GM19099 (cell line): ENCODE measurements around the gene CSH2.
A peak's percentile ranks its signal among the peaks of the same experiment; 100 is the strongest.

Source experiments
- POLR2A ChIP-seq: IDR thresholded peaks from 3 replicates; pipeline ENCODE4 v1.6.1; 2011; ENCODE audit warnings: low read depth; ENCODE audit not compliant: insufficient read length; ENCODE audit errors: extremely low read depth

CSH2 gene

DNA sequence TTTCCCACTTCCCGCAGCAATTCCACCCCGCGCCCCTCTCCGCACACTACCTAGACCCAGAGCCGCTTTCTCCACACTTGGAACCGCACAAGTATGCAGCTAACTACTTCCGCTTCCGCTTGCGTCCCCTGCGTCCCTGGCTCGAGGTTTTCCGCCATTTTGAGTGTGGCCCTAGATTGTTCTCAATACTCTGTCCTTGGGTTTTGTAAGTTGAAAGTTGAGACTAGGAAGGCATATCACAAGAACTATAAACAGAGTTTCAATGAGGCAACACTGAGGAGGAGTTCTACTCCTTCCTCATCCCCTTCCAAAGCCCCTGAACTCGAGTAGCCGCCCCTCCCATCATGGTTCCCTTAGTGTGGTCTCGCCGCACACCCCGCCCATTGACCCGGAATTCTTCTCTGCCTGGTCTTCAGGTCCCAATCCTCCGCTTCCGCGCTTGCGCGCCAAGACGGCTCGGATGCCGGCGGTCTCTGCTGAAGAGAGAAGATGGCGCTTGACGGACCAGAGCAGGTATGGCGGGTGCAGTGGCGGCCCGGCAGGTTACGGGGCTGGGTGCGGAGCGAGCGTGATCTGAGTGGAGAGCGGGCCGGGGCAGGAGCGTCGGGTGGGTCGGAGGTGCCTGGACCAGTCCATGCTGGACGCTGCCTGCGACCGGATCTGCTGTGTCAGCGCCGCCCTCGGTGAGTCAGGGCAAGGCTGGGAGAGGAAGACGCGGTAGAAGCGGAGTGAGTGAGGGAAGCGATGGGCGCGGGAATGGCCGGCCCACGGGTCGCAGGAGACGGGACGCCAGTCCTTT, 46.3 kb downstream of the CSH2 start, which contains the start of the genes FTSJ3 and PSMC5:
Gene FTSJ3 (minus strand): TSS at position 662 of the 799 bp plus-strand sequence. CDS start 761 bp downstream, outside the sequence.
Gene PSMC5 (plus strand): TSS at position 430 of the 799 bp plus-strand sequence. CDS start 60 bp downstream, at position 490.
- peak; percentile 96 for TF ChIP-seq POLR2A

DNA sequence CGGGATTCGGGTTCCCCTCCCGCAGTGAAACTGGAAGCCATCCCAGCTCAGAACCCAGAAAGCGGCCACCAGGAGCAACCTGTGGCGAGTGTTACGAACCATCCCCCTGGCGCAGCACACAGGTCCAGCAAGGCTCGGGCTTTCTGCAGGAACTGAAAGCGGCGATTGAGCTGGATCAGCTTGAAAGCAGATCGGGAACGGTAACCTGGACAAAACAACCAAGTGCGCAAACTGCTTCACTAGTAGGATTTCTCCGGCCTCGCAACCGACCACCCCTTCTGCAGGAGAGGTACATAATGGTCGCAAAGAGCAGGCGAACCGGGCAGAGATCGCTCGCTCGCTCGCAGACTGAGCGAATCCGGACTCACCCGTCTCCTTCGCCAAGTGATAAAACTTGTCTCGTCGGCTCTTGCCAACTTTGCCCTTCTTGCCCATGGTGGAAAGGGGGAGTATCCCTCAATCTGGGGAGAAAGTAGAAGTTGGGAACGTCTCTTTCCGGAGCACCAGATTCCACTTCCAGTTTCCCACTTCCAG, 46.9 kb downstream of the CSH2 start:
- no peak for TF ChIP-seq POLR2A

DNA sequence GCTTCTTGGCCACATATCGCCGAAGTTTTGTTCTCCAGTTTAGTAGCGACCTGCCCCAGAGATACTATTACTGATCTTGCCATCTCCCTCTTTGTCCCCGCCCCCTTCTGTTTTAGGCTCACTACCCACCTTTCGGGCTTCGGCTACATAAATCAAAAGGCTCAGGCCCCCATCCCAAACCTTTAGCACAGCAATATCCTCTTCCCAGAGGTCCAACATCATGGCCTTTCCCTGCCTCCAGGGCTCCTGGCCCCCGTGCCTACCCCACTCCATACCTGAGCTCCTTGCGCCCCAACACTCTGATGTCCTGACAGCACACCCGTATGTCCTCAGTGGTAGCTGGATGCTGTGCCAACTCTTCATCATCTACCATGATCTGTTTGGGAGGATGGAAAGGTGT, 49.1 kb downstream of the CSH2 start:
- TF ChIP-seq POLR2A: no peak

DNA sequence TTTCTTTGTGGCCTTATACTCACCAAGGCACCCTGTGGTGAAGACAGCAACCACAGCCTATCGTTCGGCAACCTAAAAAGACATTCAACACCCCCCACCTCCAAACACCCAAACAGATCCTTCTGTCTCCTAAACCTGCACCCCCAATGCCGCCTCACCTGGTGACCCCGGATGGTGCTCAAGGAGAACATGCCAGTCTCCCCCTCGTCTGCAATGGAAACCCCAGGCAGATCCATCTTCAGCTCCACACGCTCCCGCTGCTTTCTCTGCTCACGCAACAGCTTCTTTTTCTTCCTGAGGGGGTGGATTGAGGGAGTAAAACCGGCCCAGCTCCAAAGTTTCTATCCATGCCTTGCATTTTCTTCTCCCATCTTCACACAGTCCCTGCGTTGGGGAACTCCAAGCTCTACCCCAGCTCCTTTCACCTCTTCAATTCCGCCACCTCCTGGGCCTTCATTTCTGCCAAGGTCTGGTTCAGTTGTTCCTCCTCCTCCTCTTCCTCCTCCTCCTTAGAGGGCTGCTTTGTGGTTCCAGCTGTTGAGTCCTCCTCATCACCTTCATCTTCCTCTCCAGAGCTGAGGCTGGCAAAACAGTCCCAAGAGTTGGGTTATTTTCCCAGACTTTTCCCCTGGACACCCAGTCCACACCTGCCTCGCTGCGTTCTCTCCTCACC, 49.7 kb downstream of the CSH2 start:
- TF ChIP-seq POLR2A: no peak

DNA sequence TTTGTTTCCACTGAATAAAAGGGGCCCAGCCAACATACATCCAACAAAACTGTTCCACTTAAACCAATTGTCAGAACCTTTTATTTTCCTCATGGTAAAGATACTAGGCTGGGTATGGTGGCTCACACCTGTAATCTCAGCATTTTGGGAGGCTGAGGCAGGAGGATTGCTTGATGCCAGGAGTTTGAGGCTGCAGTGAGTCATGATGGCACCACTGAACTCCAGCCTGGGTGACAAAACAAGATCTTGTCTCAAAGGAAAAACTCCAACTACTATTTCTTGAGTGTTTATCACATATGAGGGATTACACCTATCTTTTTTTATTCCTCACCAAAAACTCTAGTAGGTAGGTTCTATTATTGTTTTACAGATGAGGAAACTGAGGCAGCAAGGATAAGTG, 50.9 kb downstream of the CSH2 start:
- no peak for TF ChIP-seq POLR2A
